GM23248 (cell line): ENCODE data around the gene PLIN1. TPM values are rescaled to one million over a fixed set of nuclear protein-coding genes. Genes with fewer than 3 reads are reported as not detected.

Experiments
- DNase-seq: peaks from one replicate; pipeline ENCODE4 v3.0.0-alpha.2; 2015
- H2AFZ ChIP-seq: fragments of 200-600 bp; sonication (generic); 2 replicates; pipeline ENCODE4 v1.6.1; 2016; ENCODE audit warnings: antibody characterized with exemption
- H3F3A ChIP-seq: fragments of 200-600 bp; sonication (generic); 2 replicates; pipeline ENCODE4 v1.6.1; 2016; ENCODE audit warnings: mild to moderate bottlenecking, antibody characterized with exemption, mixed run types; ENCODE audit not compliant: insufficient read depth
- H3K27ac ChIP-seq: fragments of 200-600 bp; sonication (generic); 2 replicates; pipeline ENCODE4 v1.5.1; 2016; ENCODE audit warnings: mild to moderate bottlenecking
- H3K27me3 ChIP-seq: fragments of 200-600 bp; sonication (generic); replicated peaks from 2 replicates; pipeline ENCODE4 v1.6.1; 2016; ENCODE audit warnings: mild to moderate bottlenecking; ENCODE audit not compliant: insufficient read depth
- H3K36me3 ChIP-seq: fragments of 200-600 bp; sonication (generic); 2 replicates; pipeline ENCODE4 v1.6.1; 2016; ENCODE audit warnings: low read depth, mild to moderate bottlenecking
- H3K4me1 ChIP-seq: fragments of 200-600 bp; sonication (generic); 2 replicates; pipeline ENCODE4 v1.6.1; 2016; ENCODE audit warnings: mild to moderate bottlenecking; ENCODE audit not compliant: insufficient read depth
- H3K4me2 ChIP-seq: fragments of 200-600 bp; sonication (generic); one replicate; pipeline ENCODE4 v1.6.1; 2016; ENCODE audit warnings: mild to moderate bottlenecking; ENCODE audit not compliant: unreplicated experiment
- H3K4me3 ChIP-seq: fragments of 200-600 bp; sonication (generic); 2 replicates; pipeline ENCODE4 v1.5.1; 2016; ENCODE audit warnings: mild to moderate bottlenecking
- H3K79me2 ChIP-seq: fragments of 200-600 bp; sonication (generic); 2 replicates; pipeline ENCODE4 v1.6.1; 2016; ENCODE audit warnings: mild to moderate bottlenecking; ENCODE audit not compliant: insufficient read depth
- H3K9ac ChIP-seq: fragments of 200-600 bp; sonication (generic); 2 replicates; pipeline ENCODE4 v1.6.1; 2016; ENCODE audit warnings: mild to moderate bottlenecking
- H3K9me2 ChIP-seq: fragments of 200-600 bp; sonication (generic); 2 replicates; pipeline ENCODE4 v1.6.1; 2016; ENCODE audit warnings: mixed run types, mild to moderate bottlenecking, moderate library complexity; ENCODE audit not compliant: insufficient read depth
- H3K9me3 ChIP-seq: fragments of 200-600 bp; sonication (generic); one replicate; pipeline ENCODE4 v1.6.1; 2017; ENCODE audit warnings: low read depth
- H4K20me1 ChIP-seq: fragments of 200-600 bp; sonication (generic); 2 replicates; pipeline ENCODE4 v1.6.0; 2016; ENCODE audit not compliant: insufficient read depth
- EZH2 ChIP-seq: fragments of 200-600 bp; sonication (generic); IDR thresholded peaks from 2 replicates; pipeline ENCODE4 v1.6.1; 2018; ENCODE audit warnings: antibody characterized with exemption, mild to moderate bottlenecking; ENCODE audit not compliant: insufficient read depth, poor library complexity, severe bottlenecking
- EZH2phosphoT487 ChIP-seq: fragments of 200-600 bp; sonication (generic); IDR thresholded peaks from 2 replicates; pipeline ENCODE4 v1.6.1; 2018; ENCODE audit warnings: antibody characterized with exemption, moderate library complexity, mild to moderate bottlenecking, low read depth; ENCODE audit not compliant: insufficient read depth
- WGBS, 2 experiments: methylation state at CpG; one replicate each; pipeline ENCODE4 v1.1.6; 2015 to 2017; ENCODE audit warnings: low lambda C conversion rate in 2 of 2, low coverage in 1 of 2; ENCODE audit errors: missing lambda C conversion rate in 2 of 2; 5-methylcytosine and 5-hydroxymethylcytosine counted together
- in situ Hi-C: fragments of 300-500 bp; cut with MboI; formaldehyde crosslinking; loops from 2 replicates; pipeline ENCODE4 v1.15.0; 2020
- polyA plus RNA-seq: library from polyadenylated mRNA; unstranded; fragments of >200 nt; fragmentation: Nextera tagmentation; extraction: Ambion mirVana; gene quantifications from 2 replicates; pipeline ENCODE4 v1.2.1, GENCODE V29; 2016
- total RNA-seq: library from RNA; depleted of rRNA; stranded (reverse); fragments of >200 nt; shearing (Covaris generic); gene quantifications from 2 replicates; pipeline ENCODE4 v1.2.3, GENCODE V29; 2014

PLIN1 gene
- total and polyA plus RNA-seq, 2 experiments from 2014 or later = not detected

- H3K9me2 ChIP-seq = no peaks in the 10 kb centered on the region
- no peak overlapping the region for H3K4me3 ChIP-seq
- TF ChIP-seq EZH2phosphoT487 (no peak), EZH2 (no peak)
- no peaks in the 10 kb centered on the region for H3K36me3 ChIP-seq
- H3K4me1 ChIP-seq = no peaks in the 10 kb centered on the region
- H2AFZ ChIP-seq = no peak overlapping the region
- H3K27me3 ChIP-seq = peaks cover 10% of the 10 kb centered on the region; the same call in 1 of the 2 replicates
- no peak for DNase-seq
- no peaks in the 10 kb centered on the region for H3K9me3 ChIP-seq
- WGBS, 2 experiments = 68 to 75% methylated on average over 3 of the region's 3 CpGs
- H3K4me2 ChIP-seq = no peak overlapping the region
- H3K9ac ChIP-seq = no peak overlapping the region
- no peaks in the 10 kb centered on the region for H3F3A ChIP-seq
- H3K27ac ChIP-seq = no peak overlapping the region
- in situ Hi-C loops = no loop called here
- no peaks in the 10 kb centered on the region for H4K20me1 ChIP-seq
- H3K79me2 ChIP-seq = no peaks in the 10 kb centered on the region
These were observed 43.9 kb upstream of the PLIN1 start for GRCh38 chr15:89723031-89723430.

- no peak overlapping the region for H3K4me3 ChIP-seq
- peak; percentile 5 for DNase-seq
- no peak overlapping the region for H2AFZ ChIP-seq
- in situ Hi-C loops = no loop called here
- no peak overlapping the region for H3K9ac ChIP-seq
- no peaks in the 10 kb centered on the region for H3K27me3 ChIP-seq
- H3K9me3 ChIP-seq = no peaks in the 10 kb centered on the region
- no peak overlapping the region for H3K27ac ChIP-seq
- no peaks in the 10 kb centered on the region for H3K79me2 ChIP-seq
- H3F3A ChIP-seq = no peaks in the 10 kb centered on the region
- H4K20me1 ChIP-seq = no peaks in the 10 kb centered on the region
- H3K4me1 ChIP-seq = no peaks in the 10 kb centered on the region
- no peaks in the 10 kb centered on the region for H3K36me3 ChIP-seq
- 67 to 73% methylated on average over 2 of the region's 2 CpGs for WGBS, 2 experiments
- no peak for TF ChIP-seq EZH2
- no peaks in the 10 kb centered on the region for H3K9me2 ChIP-seq
- H3K4me2 ChIP-seq = no peak overlapping the region
These were observed 35.6 kb upstream of the PLIN1 start for GRCh38 chr15:89714775-89715174.

GRCh38 chr15:89707577-89707976 lies 28.4 kb upstream of the PLIN1 start:
- Histone ChIP-seq H3K4me3 (no peak overlapping the region), H3K79me2 (no peaks in the 10 kb centered on the region), H3K4me1 (no peaks in the 10 kb centered on the region), H4K20me1 (no peaks in the 10 kb centered on the region), H2AFZ (no peak overlapping the region), H3K27ac (no peak overlapping the region), H3K4me2 (no peak overlapping the region), H3K9me2 (no peaks in the 10 kb centered on the region), H3K9me3 (no peaks in the 10 kb centered on the region), H3K9ac (no peak overlapping the region), H3K36me3 (no peaks in the 10 kb centered on the region), H3K27me3 (no peaks in the 10 kb centered on the region), H3F3A (no peaks in the 10 kb centered on the region)
- 73 to 96% methylated on average over 1 of the region's 1 CpG for WGBS, 2 experiments
- TF ChIP-seq EZH2phosphoT487 (no peak), EZH2 (no peak)
- no peak for DNase-seq
- in situ Hi-C loops = no loop called here

- in situ Hi-C loops = no loop called here
These were observed 25.2 kb upstream of the PLIN1 start for GRCh38 chr15:89704411-89704810.

GRCh38 chr15:89695198-89695597 lies 16.0 kb upstream of the PLIN1 start:
- Histone ChIP-seq H3K36me3 (no peaks in the 10 kb centered on the region), H3K9ac (no peak overlapping the region), H4K20me1 (no peaks in the 10 kb centered on the region), H3K27ac (no peak overlapping the region), H3K4me2 (no peak overlapping the region), H3K9me2 (no peaks in the 10 kb centered on the region), H3K79me2 (no peaks in the 10 kb centered on the region), H3K4me3 (no peak overlapping the region), H3F3A (peaks cover 6% of the 10 kb centered on the region; the same call in 1 of the 2 replicates), H3K9me3 (no peaks in the 10 kb centered on the region), H3K27me3 (0 out of 2 replicates have a peak, but pooled peaks cover 4% of the 10 kb centered on the region), H2AFZ (no peak overlapping the region), H3K4me1 (no peaks in the 10 kb centered on the region)
- no peak for DNase-seq
- 65 to 70% methylated on average over 1 of the region's 1 CpG for WGBS, 2 experiments
- no peak for TF ChIP-seq EZH2
- TF ChIP-seq EZH2phosphoT487 = no peak
- in situ Hi-C loops = no loop called here

More at GRCh38 chr15:89704411-89704810, 25.2 kb upstream of the PLIN1 start:
- no peaks in the 10 kb centered on the region for H3F3A ChIP-seq
- DNase-seq = no peak
- H3K79me2 ChIP-seq = no peaks in the 10 kb centered on the region
- H3K27ac ChIP-seq = no peak overlapping the region
- H3K27me3 ChIP-seq = no peaks in the 10 kb centered on the region
- H3K9me3 ChIP-seq = no peaks in the 10 kb centered on the region
- no peaks in the 10 kb centered on the region for H4K20me1 ChIP-seq
- H2AFZ ChIP-seq = no peak overlapping the region
- H3K9ac ChIP-seq = no peak overlapping the region
- TF ChIP-seq EZH2phosphoT487 = no peak
- no peak for TF ChIP-seq EZH2
- no peak overlapping the region for H3K4me3 ChIP-seq
- H3K4me1 ChIP-seq = no peaks in the 10 kb centered on the region
- H3K4me2 ChIP-seq = no peak overlapping the region
- H3K36me3 ChIP-seq = no peaks in the 10 kb centered on the region
- H3K9me2 ChIP-seq = no peaks in the 10 kb centered on the region
